Activated naive CD8-positive, alpha-beta T cell treated with anti-CD3 and anti-CD28 coated beads for 36 hours (primary cell): ENCODE data around the gene ZNF317. TPM values are rescaled to one million over a fixed set of nuclear protein-coding genes. Genes with fewer than 3 reads are reported as not detected.

Experiments used
- total RNA-seq, 2 experiments: library from RNA; stranded (reverse); gene quantifications; one replicate each; pipeline ENCODE4 v1.2.3, GENCODE V29; 2021

ZNF317 gene
- total RNA-seq, 2 experiments from 2014 or later, result 53.4 to 58.2 TPM

Other genes with a start within 250 kb of the ZNF317 start
- not detected for gene MUC16, start 130.0 kb upstream of the ZNF317 start, total RNA-seq
- gene OR1M1, start 53.3 kb upstream of the ZNF317 start, total RNA-seq, result not detected
- not detected for gene OR7G2, start 32.9 kb upstream of the ZNF317 start, total RNA-seq
- gene OR7G1, start 24.6 kb upstream of the ZNF317 start, total RNA-seq, result not detected
- not detected for gene OR7G3, start 13.4 kb upstream of the ZNF317 start, total RNA-seq
- gene OR7D2, start 38.6 kb downstream of the ZNF317 start, total RNA-seq, result not detected
- gene OR7D4, start 79.2 kb downstream of the ZNF317 start, total RNA-seq, result not detected
- gene OR7E24, start 110.5 kb downstream of the ZNF317 start, total RNA-seq, result not detected
- gene ZNF699, start 169.4 kb downstream of the ZNF317 start, total RNA-seq, result 1 to 10 TPM; 4.6 to 5.1 TPM
- 10 to 100 TPM; 13.0 to 14.9 TPM for gene ZNF559, start 183.8 kb downstream of the ZNF317 start, total RNA-seq
- 1 to 10 TPM in 1 of 2 experiments, under 1 TPM in 1; 0.74 to 1.0 TPM for gene ZNF177, start 222.6 kb downstream of the ZNF317 start, total RNA-seq